Placental epithelial cell (primary cell): ENCODE results near the gene NAT10. TPM values are rescaled to one million over a fixed set of nuclear protein-coding genes. Genes with fewer than 3 reads are reported as not detected.

ENCODE experiments used
- small RNA-seq: library from RNA; depleted of rRNA; stranded (forward); fragments of <200 nt; gene quantifications from one replicate; pipeline ENCODE3, GENCODE V24; 2012
- total RNA-seq: library from RNA; depleted of rRNA; stranded (reverse); fragments of >200 nt; gene quantifications from 2 replicates; pipeline ENCODE4 v1.2.3, GENCODE V29; 2012

The NAT10 gene
- total RNA-seq: 22.4 and 26.8 TPM in 2 replicates

GRCh38 chr11:34105079-34105956 lies at the start of gene NAT10:
Gene NAT10 (plus strand): TSS chr11:34105629. CDS start chr11:34108226, 2,597 bp downstream.

Small RNA genes within 50 kb of the gene (small RNA-seq; reads per million reads assigned to genes)
- not detected for gene RF00019

Other genes with a start within 250 kb of the NAT10 start
- 0.39 and 2.3 TPM in 2 replicates for gene LMO2, start 213.6 kb upstream of the NAT10 start, total RNA-seq
- 144 and 226 TPM in 2 replicates for gene CAPRIN1, start 53.9 kb upstream of the NAT10 start, total RNA-seq